GM23338 (cell line): ENCODE results near the gene VHLL. TPM values are rescaled to one million over a fixed set of nuclear protein-coding genes. Genes with fewer than 3 reads are reported as not detected.
A peak's percentile ranks its signal among the peaks of the same experiment; 100 is the strongest.
"Not testable (repeated sequence)": the region's sequence is repeated elsewhere in the genome, so short reads cannot be mapped to it uniquely, and the experiment has no call there.

Source experiments
- ATAC-seq: fragments of 200-7000 bp; cut with Tn5 transposase; 3 replicates; pipeline ENCODE4 v1.9.1; 2020
- DNase-seq: peaks from one replicate; pipeline ENCODE4 v3.0.0-alpha.2; 2015; ENCODE audit warnings: low spot score
- H2AFZ ChIP-seq: fragments of 200-600 bp; sonication (generic); 2 replicates; pipeline ENCODE4 v1.8.0; 2016; ENCODE audit warnings: antibody characterized with exemption, mild to moderate bottlenecking, moderate library complexity
- H3F3A ChIP-seq: fragments of 200-600 bp; sonication (generic); replicated peaks from 2 replicates; pipeline ENCODE4 v1.8.0; 2017; ENCODE audit warnings: antibody characterized with exemption, mixed run types, low read depth
- H3K27ac ChIP-seq: fragments of 200-600 bp; sonication (generic); 2 replicates; pipeline ENCODE4 v1.6.1; 2016; ENCODE audit warnings: low read depth
- H3K27me3 ChIP-seq: fragments of 200-600 bp; sonication (generic); 2 replicates; pipeline ENCODE4 v1.8.0; 2016; ENCODE audit warnings: mild to moderate bottlenecking, mixed run types, moderate library complexity; ENCODE audit not compliant: insufficient read depth
- H3K36me3 ChIP-seq: fragments of 200-600 bp; sonication (generic); 2 replicates; pipeline ENCODE4 v1.8.0; 2016; ENCODE audit warnings: mild to moderate bottlenecking; ENCODE audit not compliant: insufficient read depth
- H3K4me1 ChIP-seq: fragments of 200-600 bp; sonication (generic); 2 replicates; pipeline ENCODE4 v1.8.0; 2016; ENCODE audit warnings: mild to moderate bottlenecking, moderate library complexity; ENCODE audit not compliant: insufficient read depth
- H3K4me2 ChIP-seq: fragments of 200-600 bp; sonication (generic); 2 replicates; pipeline ENCODE4 v1.7.1; 2017; ENCODE audit warnings: mixed run types
- H3K4me3 ChIP-seq: fragments of 200-600 bp; sonication (generic); 2 replicates; pipeline ENCODE4 v1.6.1; 2016; ENCODE audit warnings: mixed run types
- H3K79me2 ChIP-seq: fragments of 200-600 bp; sonication (generic); replicated peaks from 2 replicates; pipeline ENCODE4 v1.8.0; 2017; ENCODE audit warnings: mild to moderate bottlenecking; ENCODE audit not compliant: insufficient read depth
- H3K9me2 ChIP-seq: fragments of 200-600 bp; sonication (generic); 2 replicates; pipeline ENCODE4 v1.8.0; 2017; ENCODE audit not compliant: insufficient read depth
- H4K20me1 ChIP-seq: fragments of 200-600 bp; sonication (generic); replicated peaks from 2 replicates; pipeline ENCODE4 v1.8.0; 2017; ENCODE audit warnings: mild to moderate bottlenecking; ENCODE audit not compliant: insufficient read depth
- H3K27ac Mint-ChIP-seq: 2 replicates; pipeline ENCODE4 v1.8.0; 2020; ENCODE audit warnings: inconsistent platforms, mild to moderate bottlenecking, moderate library complexity, mixed read lengths
- H3K27me3 Mint-ChIP-seq: 3 replicates; pipeline ENCODE4 v1.8.0; 2022; ENCODE audit warnings: low read depth, mild to moderate bottlenecking, moderate library complexity, mixed read lengths, inconsistent platforms; ENCODE audit not compliant: insufficient read depth, poor library complexity
- H3K36me3 Mint-ChIP-seq: 3 replicates; pipeline ENCODE4 v1.8.0; 2021; ENCODE audit warnings: low read depth, mild to moderate bottlenecking, inconsistent platforms, moderate library complexity, mixed read lengths
- H3K4me1 Mint-ChIP-seq: 3 replicates; pipeline ENCODE4 v1.8.0; 2020; ENCODE audit warnings: mild to moderate bottlenecking, inconsistent platforms, mixed read lengths
- H3K4me3 Mint-ChIP-seq: 3 replicates; pipeline ENCODE4 v1.8.0; 2021; ENCODE audit warnings: moderate library complexity, mild to moderate bottlenecking, inconsistent platforms, mixed read lengths
- H3K9me3 Mint-ChIP-seq: 3 replicates; pipeline ENCODE4 v1.8.0; 2020; ENCODE audit warnings: moderate library complexity, mild to moderate bottlenecking, inconsistent platforms, mixed read lengths
- CREB1 ChIP-seq: fragments of 250-450 bp; sonication (Bioruptor Pico); IDR thresholded peaks from 2 replicates; pipeline ENCODE4 v1.5.0; 2020; ENCODE audit warnings: low read depth, mild to moderate bottlenecking, moderate library complexity
- EZH2 ChIP-seq: fragments of 200-600 bp; sonication (generic); IDR thresholded peaks from one replicate; pipeline ENCODE4 v1.8.0; 2017; ENCODE audit warnings: antibody characterized with exemption, mild to moderate bottlenecking, low read depth; ENCODE audit not compliant: unreplicated experiment
- EZH2phosphoT487 ChIP-seq: fragments of 200-600 bp; sonication (generic); IDR thresholded peaks from one replicate; pipeline ENCODE4 v1.8.1; 2018; ENCODE audit warnings: antibody characterized with exemption; ENCODE audit not compliant: unreplicated experiment
- POLR2AphosphoS5 ChIP-seq: IDR thresholded peaks from 2 replicates; pipeline ENCODE4 v1.6.1; 2016; ENCODE audit warnings: antibody characterized with exemption, low read depth
- ZNF331 ChIP-seq: fragments of 250-450 bp; sonication (Bioruptor Pico); IDR thresholded peaks from 2 replicates; pipeline ENCODE4 v1.5.0; 2020; ENCODE audit warnings: low read depth, mild to moderate bottlenecking, moderate library complexity
- polyA plus RNA-seq: library from polyadenylated mRNA; unstranded; fragments of >200 nt; fragmentation: Nextera tagmentation; extraction: Ambion mirVana; gene quantifications from 2 replicates; pipeline ENCODE4 v1.2.1, GENCODE V29; 2016
- total RNA-seq: library from RNA; depleted of rRNA; stranded (reverse); fragments of >200 nt; shearing (Covaris generic); gene quantifications from 2 replicates; pipeline ENCODE4 v1.2.3, GENCODE V29; 2014
- TF ChIP-seq, protein P1 (sequence below), 2 experiments: fragments of 200-600 bp in 1 of 2; sonication (generic) in 1 of 2; conservative IDR thresholded peaks; 2 replicates each; pipeline versions ENCODE4 v1.5.1 to v1.6.1; 2016 to 2017; ENCODE audit warnings: antibody characterized with exemption in 2 of 2, low read depth in 2 of 2, mild to moderate bottlenecking in 2 of 2, moderate library complexity in 1 of 2

VHLL gene
- total and polyA plus RNA-seq, 2 experiments from 2014 or later: not detected

DNA sequence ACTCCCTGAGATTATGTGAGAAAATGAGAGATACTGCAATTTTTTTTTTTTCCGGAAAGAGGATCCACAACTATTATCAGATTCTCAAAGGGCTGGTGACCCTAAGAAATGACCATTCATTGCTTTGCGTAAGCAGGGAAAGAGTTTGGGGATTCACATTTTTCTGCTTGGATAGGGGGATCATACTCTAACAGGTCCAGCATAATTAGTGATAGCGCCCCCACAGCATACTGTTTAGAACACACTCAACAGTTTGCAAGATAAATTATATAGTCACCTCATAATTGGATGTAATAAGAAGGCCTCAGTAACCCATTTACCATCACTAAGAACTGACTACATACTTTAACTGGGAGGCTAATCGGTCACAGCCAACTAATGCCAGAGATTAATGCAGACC, 37.1 kb upstream of the VHLL start:
- Mint-ChIP-seq H3K4me1 (peaks cover 13% of the 10 kb centered on the region), H3K4me3 (peak overlapping the region; percentile 100), H3K9me3 (peaks cover 6% of the 10 kb centered on the region; the same call in 1 of the 3 replicates), H3K27ac (no peak overlapping the region), H3K27me3 (peaks cover 10% of the 10 kb centered on the region), H3K36me3 (peaks cover 69% of the 10 kb centered on the region)
- no peak for ATAC-seq
- Histone ChIP-seq H3K27ac (no peak overlapping the region), H3K4me2 (peak overlapping the region; percentile 85), H3F3A (peaks cover 27% of the 10 kb centered on the region), H3K4me1 (peaks cover 9% of the 10 kb centered on the region), H3K9me2 (no peaks in the 10 kb centered on the region), H3K27me3 (no peaks in the 10 kb centered on the region), H3K79me2 (peaks cover 60% of the 10 kb centered on the region), H4K20me1 (peaks cover 38% of the 10 kb centered on the region), H2AFZ (no peak overlapping the region), H3K36me3 (peaks cover 43% of the 10 kb centered on the region), H3K4me3 (peak overlapping the region; percentile 95)
- peak; percentile 65 for DNase-seq
- TF ChIP-seq CREB1 (CRISPR knock-in tag) (no peak), POLR2AphosphoS5 (no peak), EZH2 (no peak), EZH2phosphoT487 (no peak)
- TF ChIP-seq, protein P1, sequence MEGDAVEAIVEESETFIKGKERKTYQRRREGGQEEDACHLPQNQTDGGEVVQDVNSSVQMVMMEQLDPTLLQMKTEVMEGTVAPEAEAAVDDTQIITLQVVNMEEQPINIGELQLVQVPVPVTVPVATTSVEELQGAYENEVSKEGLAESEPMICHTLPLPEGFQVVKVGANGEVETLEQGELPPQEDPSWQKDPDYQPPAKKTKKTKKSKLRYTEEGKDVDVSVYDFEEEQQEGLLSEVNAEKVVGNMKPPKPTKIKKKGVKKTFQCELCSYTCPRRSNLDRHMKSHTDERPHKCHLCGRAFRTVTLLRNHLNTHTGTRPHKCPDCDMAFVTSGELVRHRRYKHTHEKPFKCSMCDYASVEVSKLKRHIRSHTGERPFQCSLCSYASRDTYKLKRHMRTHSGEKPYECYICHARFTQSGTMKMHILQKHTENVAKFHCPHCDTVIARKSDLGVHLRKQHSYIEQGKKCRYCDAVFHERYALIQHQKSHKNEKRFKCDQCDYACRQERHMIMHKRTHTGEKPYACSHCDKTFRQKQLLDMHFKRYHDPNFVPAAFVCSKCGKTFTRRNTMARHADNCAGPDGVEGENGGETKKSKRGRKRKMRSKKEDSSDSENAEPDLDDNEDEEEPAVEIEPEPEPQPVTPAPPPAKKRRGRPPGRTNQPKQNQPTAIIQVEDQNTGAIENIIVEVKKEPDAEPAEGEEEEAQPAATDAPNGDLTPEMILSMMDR (conservative IDR thresholded peaks at IDR 0.05; ENCODE audit: low read depth in 2 of 2): peak; percentile 51 to 55

DNA sequence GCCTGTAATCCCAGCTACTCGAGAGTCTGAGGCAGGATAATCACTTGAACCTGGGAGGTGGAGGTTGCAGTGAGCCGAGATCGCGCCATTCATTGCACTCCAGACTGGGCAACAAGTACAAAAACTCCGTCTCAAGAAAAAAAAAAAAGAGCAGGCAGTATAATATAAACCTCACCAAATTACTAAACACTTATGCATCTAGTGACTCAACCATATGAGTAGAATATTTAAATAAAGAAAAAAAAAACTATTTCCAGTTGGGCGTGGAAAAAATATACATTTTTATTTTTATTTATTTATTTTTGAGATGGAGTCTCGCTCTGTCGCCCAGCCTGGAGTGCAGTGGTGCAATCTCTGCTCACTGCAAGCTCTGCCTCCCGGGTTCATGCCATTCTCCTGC, 24.1 kb upstream of the VHLL start:
- not testable (repeated sequence) for H3K4me2 ChIP-seq, H3K4me1 ChIP-seq, H3K4me3 ChIP-seq, H3K27ac Mint-ChIP-seq, H3K27ac ChIP-seq, H3K9me2 ChIP-seq, H3K27me3 ChIP-seq, ATAC-seq, H3K4me3 Mint-ChIP-seq, H3K4me1 Mint-ChIP-seq, H2AFZ ChIP-seq, H3K27me3 Mint-ChIP-seq, DNase-seq, H3K9me3 Mint-ChIP-seq
- H3K36me3 Mint-ChIP-seq: peaks cover 84% of the 10 kb centered on the region
- H3K36me3 ChIP-seq: peaks cover 75% of the 10 kb centered on the region
- peaks cover 16% of the 10 kb centered on the region for H3K79me2 ChIP-seq
- peaks cover 56% of the 10 kb centered on the region for H3F3A ChIP-seq
- peaks cover 41% of the 10 kb centered on the region for H4K20me1 ChIP-seq

DNA sequence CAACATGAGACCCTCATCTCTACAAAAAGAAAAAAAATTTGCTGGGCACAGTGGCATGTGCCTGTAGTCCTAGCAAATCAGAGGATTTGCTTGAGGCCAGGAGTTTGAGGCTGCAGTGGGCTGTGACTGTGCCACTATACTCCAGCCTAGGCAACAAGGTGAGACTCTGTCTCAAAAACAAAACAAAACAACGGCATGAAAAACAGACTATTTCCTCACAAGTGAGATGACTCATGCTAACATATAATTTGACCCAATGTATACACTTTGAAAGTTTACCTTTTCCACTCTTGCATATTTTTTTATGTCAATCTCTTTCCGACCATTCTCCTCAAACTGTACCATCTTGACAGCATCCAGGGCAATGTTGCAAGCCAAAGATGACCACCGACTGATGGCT, 21.5 kb upstream of the VHLL start:
- Histone ChIP-seq H3K36me3 (peaks cover 92% of the 10 kb centered on the region), H3F3A (peaks cover 61% of the 10 kb centered on the region), H4K20me1 (peaks cover 40% of the 10 kb centered on the region), H3K4me2 (no peak overlapping the region), H3K4me3 (no peak overlapping the region), H2AFZ (no peak overlapping the region), H3K79me2 (peaks cover 11% of the 10 kb centered on the region), H3K4me1 (no peaks in the 10 kb centered on the region), H3K27ac (no peak overlapping the region), H3K9me2 (no peaks in the 10 kb centered on the region), H3K27me3 (no peaks in the 10 kb centered on the region)
- Mint-ChIP-seq H3K36me3 (peaks cover 96% of the 10 kb centered on the region), H3K4me1 (no peaks in the 10 kb centered on the region), H3K27ac (no peak overlapping the region), H3K27me3 (no peaks in the 10 kb centered on the region), H3K4me3 (no peak overlapping the region), H3K9me3 (no peaks in the 10 kb centered on the region)
- DNase-seq: no peak
- no peak for TF ChIP-seq ZNF331
- no peak for ATAC-seq
